Heart left ventricle (tissue), 16 donors: ENCODE data around the gene MCF2L. TPM values are rescaled to one million over a fixed set of nuclear protein-coding genes. Genes with fewer than 3 reads are reported as not detected.
"Not testable (repeated sequence)": the region's sequence is repeated elsewhere in the genome, so short reads cannot be mapped to it uniquely, and the experiment has no call there.

ENCODE experiments used
- ATAC-seq, 4 donors: fragments of 200-7000 bp; cut with Tn5 transposase; one replicate each; pipeline ENCODE4 v1.9.1; 2020 to 2022; ENCODE audit warnings: moderate library complexity in 4 of 4, mild to moderate bottlenecking in 3 of 4, moderate number of reproducible peaks in 1 of 4
- DNase-seq, 5 donors: peaks; one replicate each; pipeline ENCODE4 v3.0.0-alpha.2; 2020
- H3K27ac ChIP-seq, 12 donors: fragments of 200-600 bp; sonication (generic) in 4 of 12; one replicate each; pipeline versions ENCODE4 v1.5.0 to v1.8.0; 2016 to 2022; ENCODE audit warnings: mild to moderate bottlenecking in 2 of 12
- H3K27me3 ChIP-seq, 9 donors: fragments of 200-600 bp; sonication (generic) in 2 of 9; one replicate each; pipeline versions ENCODE4 v1.5.1 to v1.8.0; 2016 to 2022; ENCODE audit warnings: mild to moderate bottlenecking in 3 of 9
- H3K36me3 ChIP-seq, 9 donors: fragments of 200-600 bp; sonication (generic) in 2 of 9; one replicate each; pipeline versions ENCODE4 v1.5.0 to v1.8.0; 2018 to 2022; ENCODE audit warnings: mild to moderate bottlenecking in 2 of 9
- H3K4me1 ChIP-seq, 12 donors: fragments of 200-600 bp; sonication (generic) in 4 of 12; one replicate each; pipeline versions ENCODE4 v1.5.0 to v1.8.0; 2016 to 2022; ENCODE audit warnings: mild to moderate bottlenecking in 3 of 12
- H3K4me3 ChIP-seq, 12 donors: fragments of 200-600 bp; sonication (generic) in 4 of 12; one replicate each; pipeline versions ENCODE4 v1.5.0 to v1.8.0; 2017 to 2022; ENCODE audit warnings: mild to moderate bottlenecking in 9 of 12, moderate library complexity in 4 of 12
- H3K9me3 ChIP-seq, 12 donors: fragments of 200-600 bp; sonication (generic) in 4 of 12; one replicate each; pipeline versions ENCODE4 v1.5.0 to v1.8.0; 2016 to 2022; ENCODE audit warnings: mild to moderate bottlenecking in 1 of 12
- POLR2A ChIP-seq, 2 donors: fragments of 450-650 bp; IDR thresholded peaks; one replicate each; pipeline ENCODE4 v1.6.1; 2017; ENCODE audit warnings: antibody characterized with exemption in 2 of 2, mild to moderate bottlenecking in 2 of 2, moderate library complexity in 2 of 2
- WGBS, 4 donors: extraction: QIAGEN DNeasy Blood & Tissue Kit in 2 of 4; methylation state at CpG; one replicate each; pipeline versions ENCODE4 v1.1.5 to v1.1.7; 2013 to 2018; 5-methylcytosine and 5-hydroxymethylcytosine counted together
- intact Hi-C, 10 donors: fragments of 100-400 bp; cut with DNase I; formaldehyde crosslinking; loops; one replicate each; pipeline versions ENCODE4 v1.11.1 to v1.14.2; 2022
- polyA plus RNA-seq, 2 donors: library from polyadenylated mRNA; stranded (reverse); fragments of 200-250 nt; gene quantifications; one replicate each; pipeline ENCODE4 v1.2.3, GENCODE V29; 2013
- total RNA-seq, 9 donors: library from RNA; depleted of rRNA in 2 of 9; stranded (reverse); fragments of >200 nt in 2 of 9; fragmentation: NEBNext Ultra II Directional in 3 of 9; extraction: Animal tissue kit (Norgen Biotek cat#: 25700) in 3 of 9; gene quantifications; one replicate each; pipeline versions ENCODE4 v1.1.0 to v1.2.4, GENCODE V29; 2016 to 2023
- TF ChIP-seq, protein P1 (sequence below), 12 donors: fragments of 200-600 bp; sonication (generic) in 4 of 12; IDR thresholded peaks; one replicate each; pipeline versions ENCODE4 v1.5.0 to v1.8.0; 2018 to 2022; ENCODE audit warnings: antibody characterized with exemption in 12 of 12, mild to moderate bottlenecking in 5 of 12
- donor health status: ischemic (EF 13 %, LVEDD 7.1; RV severe dilation, severe dysfunction).
- donor health status: healthy with polysubstance abuse.
- donor health status: DM: no; HTN: yes; CAD: no.
- donor health status: DM: no; HTN: no; CAD: no.
- donor health status: ischemic (EF 25% LVEDD 6.9; RV normal size, moderate dysfunction).
- donor health status: ischemic (EF 25% LVEDD 5.7; RV mildly dilated, moderate dysfunction).
- donor health status: healthy.
- donor health status: DM: yes; HTN: yes; CAD: no.
- donor health status: ischemic (EF 35%, LVEDD 5.7; RV mildly dilated, moderate dysfunction).
- donor health status: nonischemic (EF 11% LVEDD 7.7; RV severe dilation, severe dysfunction).
- donor health status: DM: yes; HTN: yes; CAD: no.
- donor health status: PGD.
- donor health status: ischemic (EF 29% LVEDD 5.4; RV normal size, mild dysfunction).
- donor health status: nonischemic (EF 23%, LVEDD 6.1; RV moderate dilation, normal function).

Gene MCF2L
- total and polyA plus RNA-seq, 11 donors = 26.0 to 61.0 (median 42.7) TPM

DNA sequence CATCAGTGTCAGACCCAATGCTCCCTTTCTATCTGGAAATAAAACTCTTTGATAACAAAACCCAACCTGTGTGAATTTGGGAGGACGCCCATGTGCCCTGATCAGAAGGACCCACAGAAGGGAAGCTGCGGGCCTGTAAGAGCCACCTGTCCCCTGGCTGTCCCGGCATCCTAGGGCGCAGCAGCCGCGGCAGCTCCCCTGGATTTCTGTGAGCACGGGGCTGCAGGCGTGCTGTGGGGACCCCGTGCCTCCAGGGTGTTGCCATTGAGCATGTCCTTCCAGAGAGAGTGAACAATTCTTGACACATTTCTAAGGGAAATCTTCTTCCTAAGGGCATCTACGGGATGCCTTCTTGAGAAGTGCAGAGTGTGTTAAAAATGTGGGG, 60.0 kb downstream of the MCF2L start:
- intact Hi-C loops = loop anchor here in 6 of 10 donors (2.0 to 5.0 kb wide), 3 partner anchors 82 to 87 kb away; no protein-coding TSS in a partner anchor
- DNase-seq (no peak), ATAC-seq (no peak)
- peaks cover 0 to 8% (median 0%) of the 10 kb centered on the region in 9 donors for H3K36me3 ChIP-seq
- WGBS, 4 donors = 79 to 82% (median 81%) methylated on average over 10 of the region's 10 CpGs
- peaks cover 0 to 9% (median 0%) of the 10 kb centered on the region in 12 donors for H3K4me1 ChIP-seq
- no peaks in the 10 kb centered on the region for H3K9me3 ChIP-seq
- TF ChIP-seq, protein P1, sequence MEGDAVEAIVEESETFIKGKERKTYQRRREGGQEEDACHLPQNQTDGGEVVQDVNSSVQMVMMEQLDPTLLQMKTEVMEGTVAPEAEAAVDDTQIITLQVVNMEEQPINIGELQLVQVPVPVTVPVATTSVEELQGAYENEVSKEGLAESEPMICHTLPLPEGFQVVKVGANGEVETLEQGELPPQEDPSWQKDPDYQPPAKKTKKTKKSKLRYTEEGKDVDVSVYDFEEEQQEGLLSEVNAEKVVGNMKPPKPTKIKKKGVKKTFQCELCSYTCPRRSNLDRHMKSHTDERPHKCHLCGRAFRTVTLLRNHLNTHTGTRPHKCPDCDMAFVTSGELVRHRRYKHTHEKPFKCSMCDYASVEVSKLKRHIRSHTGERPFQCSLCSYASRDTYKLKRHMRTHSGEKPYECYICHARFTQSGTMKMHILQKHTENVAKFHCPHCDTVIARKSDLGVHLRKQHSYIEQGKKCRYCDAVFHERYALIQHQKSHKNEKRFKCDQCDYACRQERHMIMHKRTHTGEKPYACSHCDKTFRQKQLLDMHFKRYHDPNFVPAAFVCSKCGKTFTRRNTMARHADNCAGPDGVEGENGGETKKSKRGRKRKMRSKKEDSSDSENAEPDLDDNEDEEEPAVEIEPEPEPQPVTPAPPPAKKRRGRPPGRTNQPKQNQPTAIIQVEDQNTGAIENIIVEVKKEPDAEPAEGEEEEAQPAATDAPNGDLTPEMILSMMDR (IDR thresholded peaks at IDR 0.05) = no peak
- TF ChIP-seq POLR2A (IDR thresholded peaks at IDR 0.05) = no peak
- H3K27ac ChIP-seq = no peak overlapping the region
- peaks cover 0 to 5% (median 0%) of the 10 kb centered on the region in 9 donors for H3K27me3 ChIP-seq
- H3K4me3 ChIP-seq = no peak overlapping the region

DNA sequence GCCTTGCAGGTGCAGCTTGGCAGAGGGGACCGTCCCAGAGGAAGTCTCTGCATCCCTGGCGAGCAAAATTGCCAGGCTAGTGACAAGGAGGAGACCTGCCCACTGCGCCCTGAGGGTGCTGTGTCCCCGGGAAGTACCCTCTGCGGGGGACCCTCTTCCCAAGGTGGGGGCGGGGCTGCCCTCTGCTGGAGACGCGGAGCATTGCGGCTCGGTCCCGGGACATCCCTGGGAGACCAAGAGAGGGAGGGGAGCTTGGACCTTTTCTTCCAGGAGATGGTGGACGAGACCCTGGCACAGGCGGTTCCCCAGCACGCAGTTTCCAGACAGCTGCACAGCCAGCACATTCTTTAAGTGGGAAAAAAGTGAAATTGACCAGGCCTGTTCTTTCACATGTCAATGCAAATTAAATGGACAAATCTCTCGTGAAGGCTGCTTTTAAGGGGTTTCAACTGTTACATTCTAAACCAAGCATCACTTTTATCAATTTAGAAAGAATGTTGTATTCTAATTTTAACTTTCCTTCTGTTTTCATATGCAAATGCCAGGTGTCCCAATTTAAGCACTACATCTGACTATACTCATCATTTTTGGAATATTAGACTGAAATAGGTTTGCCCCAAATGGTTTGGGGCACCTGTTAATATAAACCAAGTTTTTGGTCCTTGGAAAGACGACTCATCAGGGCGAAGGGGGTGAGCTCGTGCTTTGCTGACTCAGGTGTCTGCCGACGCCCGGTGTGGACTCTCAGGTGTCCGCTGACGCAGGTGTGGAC, 60.7 kb downstream of the MCF2L start:
- Histone ChIP-seq H3K27me3 (peaks cover 0 to 5% (median 0%) of the 10 kb centered on the region in 9 donors), H3K4me3 (no peak overlapping the region), H3K27ac (no peak overlapping the region), H3K36me3 (peaks cover 0 to 8% (median 0%) of the 10 kb centered on the region in 9 donors), H3K4me1 (peaks cover 0 to 10% (median under 1%) of the 10 kb centered on the region in 12 donors), H3K9me3 (no peaks in the 10 kb centered on the region)
- ATAC-seq (peak in 2 of 4 donors; percentile 27 to 60), DNase-seq (no peak)
- 41 to 45% (median 43%) methylated on average over 20 to 23 of the region's 23 CpGs for WGBS, 4 donors
- TF ChIP-seq, protein P1 (IDR thresholded peaks at IDR 0.05) = peak; percentile 61 to 87 (median 76)
- no peak for TF ChIP-seq POLR2A (IDR thresholded peaks at IDR 0.05)
- intact Hi-C loops = loop anchor here in 8 of 10 donors (1.0 to 10.0 kb wide), 8 partner anchors 77 to 365 kb away; no protein-coding TSS in a partner anchor

DNA sequence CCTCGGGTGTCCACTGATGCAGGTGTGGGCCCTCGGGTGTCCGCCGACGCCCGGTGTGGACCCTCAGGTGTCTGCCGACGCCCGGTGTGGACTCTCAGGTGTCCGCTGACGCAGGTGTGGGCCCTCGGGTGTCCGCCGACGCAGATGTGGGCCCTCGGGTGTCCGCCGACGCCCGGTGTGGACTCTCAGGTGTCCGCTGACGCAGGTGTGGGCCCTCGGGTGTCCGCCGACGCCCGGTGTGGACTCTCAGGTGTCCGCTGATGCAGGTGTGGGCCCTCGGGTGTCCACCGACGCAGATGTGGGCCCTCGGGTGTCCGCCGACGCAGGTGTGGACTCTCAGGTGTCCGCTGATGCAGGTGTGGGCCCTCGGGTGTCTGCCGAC, 61.2 kb downstream of the MCF2L start:
- not testable (repeated sequence) for H3K27me3 ChIP-seq, ATAC-seq, H3K36me3 ChIP-seq, H3K4me3 ChIP-seq, H3K9me3 ChIP-seq, H3K27ac ChIP-seq
- 77 to 95% (median 88%) methylated on average over 30 to 38 of the region's 38 CpGs for WGBS, 4 donors
- intact Hi-C loops = loop anchor here in 7 of 10 donors (1.0 to 10.0 kb wide), 5 partner anchors 78 to 365 kb away; no protein-coding TSS in a partner anchor
- peaks cover 0 to 16% (median 5%) of the 10 kb centered on the region in 12 donors for H3K4me1 ChIP-seq
- peak in 3 of 5 donors; percentile 17 to 33 (median 18) for DNase-seq

DNA sequence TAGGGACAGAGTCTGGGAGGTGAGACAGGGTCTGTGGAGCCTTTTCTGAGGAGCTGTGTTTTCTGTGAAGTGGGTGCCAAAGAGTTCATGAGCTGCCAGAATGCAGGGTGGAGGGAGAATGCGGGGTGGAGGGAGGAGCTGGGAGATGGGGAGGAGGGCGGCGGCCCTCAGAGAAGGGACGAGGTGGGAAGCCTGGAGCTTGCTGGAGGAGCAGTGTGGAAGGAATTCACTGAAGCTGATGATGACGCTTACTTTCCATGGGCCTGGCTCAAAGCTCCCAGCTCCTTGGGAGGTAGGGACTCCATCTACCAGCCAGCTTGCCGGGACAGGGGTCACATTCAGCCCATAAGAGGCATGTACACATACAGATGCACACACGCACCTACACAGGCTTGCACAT, 62.5 kb downstream of the MCF2L start:
- H3K36me3 ChIP-seq = peaks cover 0 to 8% (median 0%) of the 10 kb centered on the region in 9 donors
- H3K27ac ChIP-seq = no peak overlapping the region
- no peak overlapping the region for H3K4me3 ChIP-seq
- no peak for TF ChIP-seq POLR2A (IDR thresholded peaks at IDR 0.05)
- TF ChIP-seq, protein P1 (IDR thresholded peaks at IDR 0.05) = no peak
- 65 to 79% (median 75%) methylated on average over 7 of the region's 7 CpGs for WGBS, 4 donors
- peaks cover 0 to 23% (median 8%) of the 10 kb centered on the region in 12 donors for H3K4me1 ChIP-seq
- ATAC-seq (peak in 1 of 4 donors; percentile 3), DNase-seq (peak in 2 of 5 donors; percentile 16 to 18)
- intact Hi-C loops = loop anchor here in 6 of 10 donors (5.0 to 10.0 kb wide), 4 partner anchors 79 to 363 kb away; no protein-coding TSS in a partner anchor
- H3K27me3 ChIP-seq = peaks cover 0 to under 1% (median 0%) of the 10 kb centered on the region in 9 donors
- no peaks in the 10 kb centered on the region for H3K9me3 ChIP-seq
